GM11168 (cell line): ENCODE measurements around the gene CCDC6.

Experiments
- in situ Hi-C: fragments of 300-500 bp; cut with MboI; formaldehyde crosslinking; loops from one replicate; pipeline ENCODE4 v1.12.0; 2022; ENCODE audit warnings: low sequenced_read_pairs; ENCODE audit not compliant: unreplicated experiment

Gene CCDC6

DNA sequence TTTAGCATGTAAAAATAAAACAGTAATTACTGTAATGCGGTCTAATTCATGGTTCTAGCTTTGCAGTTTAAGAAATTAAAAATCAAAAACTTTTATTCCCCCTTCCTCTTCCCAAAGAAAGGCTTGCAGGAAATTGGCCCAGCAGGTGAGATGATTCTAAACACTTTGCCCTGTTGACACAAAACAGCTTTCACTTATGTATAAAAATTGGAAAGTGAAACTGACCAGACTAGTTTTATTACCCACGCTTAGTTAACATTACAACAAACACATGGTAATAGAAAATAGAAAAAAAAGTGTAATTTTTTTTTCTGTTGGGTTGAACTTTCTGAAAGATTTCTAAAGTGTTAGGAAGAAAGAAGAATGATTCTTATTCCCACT, 1.2 kb upstream of the CCDC6 start:
- in situ Hi-C loops = loop anchor here (5.0 kb wide), 1 partner anchor 35 kb away; no protein-coding TSS in a partner anchor

DNA sequence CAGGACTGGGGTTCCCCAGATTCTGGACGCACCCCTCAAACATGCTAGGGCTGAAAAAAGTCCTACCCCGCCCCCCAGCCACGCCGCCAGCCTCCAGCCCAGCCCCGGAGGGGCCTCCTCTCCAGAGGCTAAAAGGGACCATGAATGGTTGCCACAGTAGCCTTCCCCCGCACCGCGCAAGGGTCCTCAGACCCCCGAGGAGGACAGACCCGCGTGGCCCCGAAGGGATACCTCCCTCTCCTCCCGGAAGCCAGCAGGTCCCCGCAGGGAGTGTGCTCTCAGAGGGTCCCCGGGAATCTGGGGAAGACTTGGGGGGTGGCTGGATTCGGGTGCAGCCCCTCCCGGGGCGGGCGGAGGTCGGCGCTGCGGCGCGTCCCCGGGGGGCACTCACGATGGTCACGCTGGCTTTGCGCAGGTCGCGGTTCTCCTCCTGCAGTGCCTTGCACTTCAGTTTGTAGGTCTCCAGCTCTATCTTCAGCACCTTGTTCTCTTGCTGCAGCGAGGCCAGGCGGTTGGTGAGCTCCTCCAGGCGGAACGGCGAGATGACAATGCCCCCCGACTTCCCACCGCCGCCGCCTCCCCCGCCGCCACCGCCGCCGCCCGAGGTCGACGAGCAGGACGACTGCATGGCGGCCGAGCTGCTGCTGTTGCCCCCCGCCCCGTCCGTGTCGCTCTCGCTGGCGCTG, 482 bp downstream of the CCDC6 start:
- in situ Hi-C loops = loop anchor here (5.0 kb wide), 1 partner anchor 34 kb away; no protein-coding TSS in a partner anchor

DNA sequence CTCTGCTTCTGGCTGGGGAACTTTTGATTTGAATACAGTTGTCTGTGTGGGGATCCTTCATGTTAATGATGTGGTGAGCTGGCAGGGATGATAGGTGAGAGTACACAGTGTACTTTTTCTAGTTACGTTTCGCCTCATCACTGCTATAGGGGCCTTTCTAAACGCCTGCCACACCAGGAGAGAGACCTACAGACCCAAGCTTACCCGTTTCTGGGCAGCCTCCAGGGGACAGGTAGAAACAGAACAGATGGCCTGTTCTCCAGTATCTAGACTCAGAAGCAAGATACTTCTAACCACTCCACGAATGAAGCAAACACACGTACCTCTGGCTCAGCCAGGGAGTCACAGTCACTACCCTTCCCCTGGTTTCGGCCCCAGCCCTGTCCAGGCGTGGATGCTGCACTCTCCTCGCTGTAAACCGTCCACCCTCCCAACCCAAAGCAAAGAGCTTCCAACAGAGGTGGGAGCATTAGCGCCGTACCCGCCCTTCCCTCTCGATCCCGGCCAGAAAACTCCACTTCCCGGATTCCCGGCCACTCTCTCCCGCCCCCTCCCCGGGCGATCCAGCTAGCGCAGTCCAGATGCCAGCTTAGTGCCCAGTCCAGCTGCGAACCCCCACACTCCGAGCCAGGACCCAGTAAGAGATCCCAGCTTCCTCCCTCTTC, 1.2 kb downstream of the CCDC6 start:
- in situ Hi-C loops = loop anchor here (5.0 kb wide), 1 partner anchor 33 kb away; no protein-coding TSS in a partner anchor

DNA sequence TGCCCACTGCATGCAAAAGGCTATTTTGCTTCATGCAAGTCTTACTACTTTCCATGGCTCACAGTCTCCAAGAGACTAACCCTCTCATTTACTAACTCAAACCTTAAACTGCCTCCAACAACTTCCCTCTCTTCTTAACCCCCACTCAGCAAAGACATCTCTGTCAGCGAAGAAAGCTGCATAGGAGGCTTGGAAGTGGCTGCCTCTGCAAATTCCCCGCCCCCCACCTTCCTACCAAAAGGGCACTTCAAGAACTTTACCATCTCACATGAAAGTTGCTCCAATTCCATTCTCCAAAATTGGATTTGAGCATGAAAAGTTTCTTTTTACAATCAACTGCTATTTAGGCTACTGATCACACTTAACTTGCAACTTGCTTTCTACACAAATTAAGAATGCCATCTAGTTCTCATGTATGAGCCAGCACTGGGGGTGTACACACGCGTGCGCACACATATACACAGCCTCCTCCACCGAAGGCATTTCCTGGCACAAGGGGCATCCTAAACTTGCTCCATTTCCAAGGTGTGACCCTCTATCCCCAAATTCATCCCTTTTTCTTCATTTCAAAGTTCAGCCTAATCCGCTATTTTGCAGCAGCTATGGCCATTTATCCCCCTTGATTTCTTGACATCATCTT, 1.8 kb downstream of the CCDC6 start:
- in situ Hi-C loops = loop anchor here (5.0 kb wide), 1 partner anchor 32 kb away; no protein-coding TSS in a partner anchor

DNA sequence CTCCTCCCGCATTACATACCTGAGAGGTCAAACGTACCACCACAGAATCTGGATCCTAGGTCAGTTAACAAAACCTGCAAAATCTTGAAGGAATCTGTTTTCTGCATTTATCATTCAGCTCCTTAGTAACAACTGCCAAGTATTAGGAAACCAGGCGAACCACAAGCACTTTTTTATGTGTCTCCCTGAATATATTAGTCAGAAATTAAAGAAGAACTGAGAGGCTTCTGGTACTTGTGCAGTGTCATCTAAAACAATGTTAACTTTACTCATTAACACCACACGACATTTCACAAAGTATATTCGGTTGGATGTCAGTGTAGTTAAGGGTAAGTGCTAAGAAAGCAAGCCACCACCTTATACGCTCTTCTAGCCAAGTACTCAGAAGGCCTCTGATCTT, 2.5 kb downstream of the CCDC6 start:
- in situ Hi-C loops = no loop called here

DNA sequence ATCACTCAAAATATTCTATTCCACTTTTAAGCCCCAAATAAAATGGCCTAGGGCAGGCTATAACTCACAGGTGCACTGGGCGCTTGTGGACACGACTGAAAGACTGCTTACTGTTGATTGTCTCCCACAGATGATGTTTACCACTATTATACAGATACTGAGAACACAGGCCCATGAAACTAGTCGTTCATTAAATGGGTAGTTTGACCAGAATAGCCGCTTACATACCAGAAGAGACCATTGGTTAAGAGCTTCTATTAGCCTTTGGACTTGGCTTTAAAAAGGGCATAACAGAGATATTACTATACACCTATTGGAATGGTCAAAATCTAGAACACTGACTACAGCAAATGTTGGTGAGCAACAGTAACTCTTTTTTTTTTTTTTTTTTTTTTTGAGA, 4.3 kb downstream of the CCDC6 start:
- in situ Hi-C loops = no loop called here

DNA sequence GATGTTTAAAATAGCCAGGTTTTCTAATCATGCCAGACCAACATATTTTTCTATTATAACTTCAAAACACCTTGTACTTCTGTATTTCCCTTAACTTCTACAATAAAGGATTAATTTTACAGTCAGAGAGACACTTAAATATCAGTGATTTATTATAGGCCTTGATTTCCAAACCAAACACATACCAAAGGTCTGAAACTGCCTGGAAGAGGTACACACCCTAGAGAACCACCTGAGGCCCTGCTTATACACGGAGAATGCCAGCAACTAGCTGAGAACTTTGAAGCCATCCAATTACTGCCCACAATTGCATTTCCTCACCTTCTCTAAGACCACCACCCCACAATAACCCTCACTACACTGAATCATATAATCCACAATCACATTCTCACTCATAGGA, 4.9 kb downstream of the CCDC6 start:
- in situ Hi-C loops = no loop called here

DNA sequence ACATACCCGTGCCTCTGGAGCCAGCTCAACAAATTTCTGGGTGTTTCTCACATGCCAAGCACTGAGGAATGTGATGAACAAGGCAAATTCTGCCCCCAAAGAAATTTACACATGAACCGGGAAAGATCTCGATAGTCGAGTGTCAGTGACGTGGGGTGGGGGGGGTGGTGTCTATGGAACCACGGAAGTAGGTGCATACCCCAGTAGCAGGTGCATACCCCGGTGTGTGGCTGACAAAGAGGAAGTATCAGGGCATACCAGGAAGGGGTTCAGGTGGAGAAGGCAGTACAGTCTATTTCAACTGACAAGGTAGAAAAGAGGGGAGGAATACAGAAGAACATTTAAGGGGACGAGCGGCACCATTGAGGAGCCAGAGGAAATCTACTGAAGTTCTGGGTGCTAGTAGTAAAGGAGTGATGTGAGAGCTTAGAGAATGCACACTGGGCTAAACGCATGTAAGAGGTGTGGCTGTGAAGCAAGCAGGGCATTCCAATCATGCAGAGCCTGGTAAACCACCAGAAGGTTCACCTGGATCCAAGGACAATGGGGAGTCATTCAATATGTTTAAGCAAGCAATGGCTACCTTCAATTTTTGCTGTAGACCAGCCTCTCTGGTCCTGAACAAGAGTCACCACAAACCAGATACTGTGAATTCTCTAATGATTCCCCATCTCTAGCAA, 6.2 kb downstream of the CCDC6 start:
- in situ Hi-C loops = no loop called here

DNA sequence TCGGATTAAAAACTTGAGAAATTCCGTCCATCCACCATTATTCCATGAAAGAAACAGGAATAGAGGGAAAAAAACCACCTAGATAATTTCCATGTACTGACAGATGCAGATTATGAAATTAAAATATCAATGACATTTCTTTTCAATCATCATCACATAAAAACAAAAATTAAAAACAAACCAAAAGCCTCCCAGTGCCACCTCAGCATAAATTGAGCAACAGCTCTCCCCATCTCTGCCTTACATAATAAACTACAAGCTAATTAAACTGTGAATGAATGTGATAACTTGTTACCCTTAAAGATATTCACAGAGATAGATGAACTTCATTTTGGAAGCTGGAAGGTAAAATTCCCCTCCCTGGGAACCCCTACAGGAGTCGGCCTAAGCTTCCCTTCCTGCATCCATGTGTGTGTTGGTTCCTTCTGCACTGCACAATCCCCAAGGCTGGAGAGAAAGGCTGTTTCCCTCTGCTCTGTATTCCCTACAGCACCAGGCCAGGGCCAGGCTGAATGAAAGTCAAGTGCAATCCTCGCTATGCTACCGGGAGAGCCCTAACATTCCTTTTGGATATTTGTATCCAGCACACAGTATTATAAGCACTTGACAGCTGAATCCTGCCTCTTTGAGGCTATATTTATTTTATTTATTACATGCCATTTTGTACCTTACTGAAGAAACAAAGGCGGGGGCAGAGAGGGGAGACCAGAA, 8.1 kb downstream of the CCDC6 start:
- in situ Hi-C loops = no loop called here

DNA sequence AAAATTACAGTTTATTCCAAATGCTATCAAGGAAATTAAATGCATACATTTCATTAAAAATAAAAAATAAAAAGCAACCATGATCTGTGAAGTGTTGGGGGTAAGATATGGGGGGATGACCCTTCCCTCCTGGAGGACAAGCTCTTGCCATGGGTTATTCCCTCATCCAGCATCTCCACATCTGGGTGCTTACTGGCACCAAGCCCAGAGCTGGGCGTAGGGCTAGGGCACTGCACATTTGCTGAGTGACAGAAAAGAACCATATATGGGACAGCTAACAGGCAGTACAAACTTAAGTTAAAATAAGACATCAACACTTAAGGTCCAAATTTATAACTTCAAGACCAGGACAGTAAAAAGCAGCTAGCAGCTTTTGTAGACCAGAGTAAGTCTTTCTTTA, 10.2 kb downstream of the CCDC6 start:
- in situ Hi-C loops = no loop called here

DNA sequence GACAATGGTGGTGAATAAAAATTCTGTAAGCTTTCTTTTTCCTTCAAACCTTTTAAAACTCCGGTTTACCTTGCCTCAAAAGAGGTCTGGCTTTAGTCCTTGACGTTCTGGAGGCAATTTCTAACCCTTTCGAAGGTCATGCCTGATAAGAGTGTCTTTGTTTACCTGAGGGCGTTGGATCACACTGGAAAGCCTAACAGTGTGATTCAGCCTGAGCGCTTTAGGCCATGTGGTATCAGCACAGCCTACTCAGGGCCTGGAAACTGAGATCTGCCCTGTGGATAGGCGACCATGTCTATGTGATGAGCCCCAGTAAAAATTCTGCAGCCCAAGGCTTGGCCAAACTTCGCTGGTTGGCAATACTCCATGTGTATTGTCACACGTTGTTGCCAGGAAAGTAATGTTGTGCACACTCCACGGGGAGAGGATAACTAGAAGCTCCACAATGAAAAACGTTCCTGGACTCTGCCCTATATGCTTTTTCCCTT, 10.7 kb downstream of the CCDC6 start:
- in situ Hi-C loops = no loop called here

DNA sequence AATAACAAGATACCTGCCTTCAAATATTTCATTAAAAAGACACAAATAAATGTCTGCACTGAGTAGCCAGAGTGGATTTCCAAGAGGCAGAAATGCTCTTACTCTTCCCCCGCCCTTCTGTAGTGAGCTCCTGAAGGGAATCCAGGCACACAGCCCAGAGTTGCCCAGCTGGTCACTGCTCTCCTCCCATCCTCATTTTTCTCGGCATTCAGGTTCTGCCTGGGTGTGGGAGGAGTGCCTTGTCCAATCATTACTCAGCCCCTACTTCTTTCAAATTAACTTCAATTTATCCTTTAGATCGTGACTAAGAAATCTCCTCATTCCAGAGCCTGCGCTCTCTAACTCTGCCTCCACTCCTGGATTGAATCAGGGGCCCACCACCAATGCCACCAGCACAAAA, 12.2 kb downstream of the CCDC6 start:
- in situ Hi-C loops = no loop called here

DNA sequence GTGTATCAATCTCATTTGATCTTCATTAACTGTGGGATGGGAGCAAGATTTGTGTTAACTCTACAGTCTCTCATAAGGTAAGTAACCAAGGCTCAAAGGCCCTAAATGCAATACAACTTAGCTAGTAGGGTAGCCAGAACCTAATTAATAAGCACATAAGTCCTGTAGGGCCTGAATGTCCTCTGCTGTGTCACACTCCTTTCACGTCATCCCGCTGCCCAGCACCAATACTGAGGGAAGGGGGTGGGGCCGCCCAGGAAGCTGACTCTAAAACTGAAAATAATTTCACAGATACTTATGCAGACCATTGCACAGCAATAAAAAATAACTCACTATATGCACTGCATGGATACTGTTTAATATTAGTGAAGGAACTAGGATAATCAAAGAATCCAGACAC, 13.7 kb downstream of the CCDC6 start:
- in situ Hi-C loops = no loop called here

DNA sequence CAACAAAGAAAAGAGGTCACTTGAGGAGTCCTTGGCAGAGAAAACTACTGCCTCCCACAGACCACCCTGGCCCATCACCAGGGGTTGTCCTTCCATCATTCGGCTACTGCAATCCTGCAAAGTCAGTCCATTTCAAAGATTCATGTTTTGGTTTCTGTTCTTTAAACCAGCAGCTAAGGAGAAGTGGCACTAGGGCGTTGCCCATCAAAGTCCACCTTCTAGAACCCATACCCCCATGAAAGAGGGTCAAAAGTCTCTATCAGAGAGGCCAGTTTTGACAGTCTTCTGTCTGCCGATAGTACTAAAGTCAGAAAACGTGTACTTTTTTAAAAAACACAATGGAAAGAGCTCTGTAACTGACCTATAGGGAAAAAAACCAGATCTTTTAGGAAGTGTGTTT, 14.4 kb downstream of the CCDC6 start:
- in situ Hi-C loops = no loop called here

DNA sequence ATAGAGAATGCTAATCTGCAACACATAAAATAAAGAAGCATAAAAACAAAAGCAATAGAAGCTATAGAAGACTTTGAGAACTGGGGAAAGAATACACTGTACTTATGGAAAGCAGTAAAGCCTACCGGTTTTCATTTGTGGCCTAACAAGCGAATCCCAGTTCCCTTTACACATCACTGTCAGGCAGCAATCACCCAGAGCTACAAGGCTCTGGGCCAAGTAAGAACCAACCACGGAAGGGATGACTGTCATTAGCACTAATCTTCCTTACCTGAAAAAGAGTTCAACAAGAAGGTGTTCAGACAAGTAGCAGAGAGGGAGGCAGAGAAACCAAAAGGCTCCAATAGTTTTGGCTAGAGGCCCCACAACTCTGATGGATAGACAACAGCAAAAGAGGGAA, 15.0 kb downstream of the CCDC6 start:
- in situ Hi-C loops = no loop called here

DNA sequence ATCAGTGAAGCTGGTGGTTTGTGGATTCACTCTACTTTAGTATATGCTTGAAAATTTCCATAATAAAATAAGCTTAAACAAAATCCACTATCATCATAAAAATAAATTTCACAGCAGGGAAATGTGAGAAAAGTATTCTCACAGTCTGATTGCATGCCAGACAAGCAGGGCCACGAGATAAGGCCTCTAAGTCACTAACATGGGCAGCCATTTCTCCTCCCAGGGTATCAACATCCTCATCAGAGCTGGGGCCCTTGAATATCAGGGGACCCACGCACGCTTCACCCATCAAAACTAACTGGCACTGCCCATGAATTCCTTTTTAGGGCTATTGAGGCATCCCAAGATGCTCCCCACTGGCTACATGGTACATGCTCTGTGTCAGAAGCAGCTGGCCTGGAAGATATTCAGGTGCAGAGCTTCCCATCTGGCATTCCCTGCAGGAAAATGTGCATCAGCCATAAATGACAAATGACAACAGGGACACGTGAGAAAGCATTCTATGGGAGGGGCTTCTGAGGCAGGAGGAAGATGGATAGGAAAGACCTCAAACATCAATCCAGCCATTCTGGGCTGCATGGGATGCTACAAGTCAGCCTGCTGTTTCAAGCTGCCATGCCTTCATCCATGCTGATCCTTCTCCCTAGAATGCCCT, 17.4 kb downstream of the CCDC6 start:
- in situ Hi-C loops = no loop called here

DNA sequence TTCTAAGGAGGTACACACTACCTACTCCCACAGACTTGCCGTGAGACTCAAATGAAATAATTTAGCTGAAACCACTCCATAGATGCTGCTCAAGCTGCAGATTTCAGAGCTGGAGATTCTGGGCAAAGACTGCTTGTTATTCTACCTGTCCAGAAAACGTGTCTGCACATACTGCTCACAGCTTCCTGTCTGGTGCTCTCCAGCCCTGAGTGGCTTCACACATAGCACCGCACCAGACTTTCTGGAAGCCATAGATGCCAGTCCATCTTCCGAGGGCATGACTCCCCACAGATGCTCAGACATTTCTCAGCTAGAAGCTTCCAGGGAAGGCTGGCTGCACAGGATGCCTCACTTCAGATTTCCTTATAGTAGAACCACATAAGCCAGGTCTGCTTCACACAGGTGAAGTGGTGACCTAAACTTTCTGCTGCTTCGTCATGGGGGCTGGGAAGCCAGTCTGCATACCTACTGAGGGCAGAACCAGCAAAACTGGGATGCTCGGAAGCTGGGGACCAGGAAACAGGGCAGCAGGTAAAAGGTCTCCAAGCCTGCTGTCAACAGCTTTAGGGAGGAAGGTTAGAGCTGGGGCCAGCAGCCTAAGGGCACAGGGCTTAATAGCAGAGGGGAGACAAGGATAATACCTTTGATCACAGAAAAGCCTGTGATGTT, 18.2 kb downstream of the CCDC6 start:
- in situ Hi-C loops = no loop called here

DNA sequence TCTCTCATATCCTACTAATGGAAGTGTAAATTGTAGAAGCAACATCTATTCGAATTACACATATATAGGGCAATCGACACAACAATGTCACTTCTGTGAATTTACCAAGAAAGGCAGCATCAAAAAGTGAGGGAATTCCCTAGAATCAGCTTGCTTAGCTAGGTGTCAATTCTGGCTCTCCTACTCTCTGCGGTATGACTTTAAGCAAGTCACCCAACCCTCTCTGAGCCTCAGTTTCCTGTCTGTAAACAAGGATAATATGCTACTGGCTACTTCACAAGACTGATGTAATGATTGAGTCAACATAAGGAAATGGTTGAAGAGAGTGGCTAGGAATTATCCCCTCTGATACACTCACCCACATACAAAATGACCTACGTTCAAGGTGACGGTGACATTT, 19.4 kb downstream of the CCDC6 start:
- in situ Hi-C loops = no loop called here

DNA sequence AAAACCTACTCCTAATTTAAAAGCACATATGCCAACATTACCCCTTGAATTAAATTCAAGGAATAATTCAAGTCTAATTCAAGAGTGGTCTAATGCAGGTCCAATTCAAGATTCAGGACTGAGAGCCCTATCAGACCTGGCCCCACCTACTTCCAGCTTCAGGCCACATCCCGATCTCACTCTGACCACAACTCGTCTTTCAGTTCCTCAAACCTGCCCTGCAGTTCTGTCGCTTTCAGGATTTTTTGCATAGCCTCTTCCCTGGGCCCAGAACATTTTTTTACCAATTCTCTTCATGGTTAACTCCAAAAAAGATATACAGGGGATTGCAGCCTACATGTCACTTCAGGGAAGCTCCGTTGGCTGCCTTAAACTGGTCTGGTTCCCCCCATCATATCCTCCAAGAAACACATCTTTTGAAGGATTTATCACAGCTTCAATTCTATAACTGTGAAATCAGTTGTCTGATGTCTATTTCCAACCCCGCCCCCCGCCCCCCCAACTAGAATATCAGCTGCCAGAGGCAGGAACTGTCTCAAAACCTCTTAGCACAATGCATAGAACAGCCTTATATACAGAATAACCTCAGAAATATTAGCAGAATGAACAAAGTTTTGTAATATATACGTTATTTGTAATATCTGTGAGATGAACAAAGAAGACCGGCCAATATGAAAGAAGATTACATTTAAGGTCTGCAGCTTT, 20.8 kb downstream of the CCDC6 start:
- in situ Hi-C loops = no loop called here
